GM10266 (cell line): ENCODE results near the gene TRIM7.

Experiments used
- DNase-seq: peaks from one replicate; pipeline ENCODE4 v3.0.0; 2012; ENCODE audit errors: extremely low spot score
- TF ChIP-seq, protein P1 (sequence below): IDR thresholded peaks from 2 replicates; pipeline ENCODE4 v1.5.1; 2012; ENCODE audit warnings: mild to moderate bottlenecking, low read depth; ENCODE audit not compliant: control insufficient read depth, insufficient read depth; ENCODE audit errors: missing control alignments

Gene TRIM7

DNA sequence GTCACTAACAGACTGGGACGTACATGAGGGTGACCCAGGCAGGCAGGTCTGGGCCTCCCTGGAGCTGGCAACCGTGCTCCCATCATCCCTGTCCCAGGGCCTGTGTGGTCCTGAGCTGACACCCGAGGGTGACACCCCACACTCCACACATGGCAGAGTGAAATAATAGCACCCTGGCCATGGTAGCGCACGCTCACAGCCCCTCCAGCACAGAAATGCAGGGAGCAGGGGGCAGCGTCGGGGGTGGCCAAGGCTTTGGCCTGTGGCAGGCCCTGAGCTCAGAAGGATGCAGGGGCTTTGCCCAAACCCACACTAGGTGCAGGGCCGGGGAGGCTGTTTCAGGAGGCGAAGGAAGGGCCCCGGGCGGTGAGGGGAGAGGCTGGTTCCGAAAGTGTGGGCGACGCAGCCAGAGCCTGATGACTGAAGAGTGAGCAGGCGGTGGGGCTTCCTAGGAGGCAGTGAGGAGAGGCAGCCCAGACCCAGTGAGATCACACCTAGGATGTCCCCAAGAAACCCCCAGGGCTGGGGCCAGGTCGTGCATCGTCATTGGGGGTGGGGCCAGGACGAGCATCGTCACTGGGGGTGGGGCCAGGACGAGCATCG lies 44.7 kb downstream of the TRIM7 start:
- DNase-seq = peak; percentile 72
- TF ChIP-seq, protein P1, sequence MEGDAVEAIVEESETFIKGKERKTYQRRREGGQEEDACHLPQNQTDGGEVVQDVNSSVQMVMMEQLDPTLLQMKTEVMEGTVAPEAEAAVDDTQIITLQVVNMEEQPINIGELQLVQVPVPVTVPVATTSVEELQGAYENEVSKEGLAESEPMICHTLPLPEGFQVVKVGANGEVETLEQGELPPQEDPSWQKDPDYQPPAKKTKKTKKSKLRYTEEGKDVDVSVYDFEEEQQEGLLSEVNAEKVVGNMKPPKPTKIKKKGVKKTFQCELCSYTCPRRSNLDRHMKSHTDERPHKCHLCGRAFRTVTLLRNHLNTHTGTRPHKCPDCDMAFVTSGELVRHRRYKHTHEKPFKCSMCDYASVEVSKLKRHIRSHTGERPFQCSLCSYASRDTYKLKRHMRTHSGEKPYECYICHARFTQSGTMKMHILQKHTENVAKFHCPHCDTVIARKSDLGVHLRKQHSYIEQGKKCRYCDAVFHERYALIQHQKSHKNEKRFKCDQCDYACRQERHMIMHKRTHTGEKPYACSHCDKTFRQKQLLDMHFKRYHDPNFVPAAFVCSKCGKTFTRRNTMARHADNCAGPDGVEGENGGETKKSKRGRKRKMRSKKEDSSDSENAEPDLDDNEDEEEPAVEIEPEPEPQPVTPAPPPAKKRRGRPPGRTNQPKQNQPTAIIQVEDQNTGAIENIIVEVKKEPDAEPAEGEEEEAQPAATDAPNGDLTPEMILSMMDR = no peak

GRCh38 chr5:181159286-181160151 lies 45.5 kb downstream of the TRIM7 start:
- DNase-seq = peak; percentile 78
- TF ChIP-seq, protein P1 = peak; percentile 94

- TF ChIP-seq, protein P1 = no peak
- no peak for DNase-seq
Observed at GRCh38 chr5:181158869-181159268, 46.1 kb downstream of the TRIM7 start.

GRCh38 chr5:181156758-181157157 lies 48.2 kb downstream of the TRIM7 start:
- DNase-seq = no peak
- TF ChIP-seq, protein P1 = no peak

DNA sequence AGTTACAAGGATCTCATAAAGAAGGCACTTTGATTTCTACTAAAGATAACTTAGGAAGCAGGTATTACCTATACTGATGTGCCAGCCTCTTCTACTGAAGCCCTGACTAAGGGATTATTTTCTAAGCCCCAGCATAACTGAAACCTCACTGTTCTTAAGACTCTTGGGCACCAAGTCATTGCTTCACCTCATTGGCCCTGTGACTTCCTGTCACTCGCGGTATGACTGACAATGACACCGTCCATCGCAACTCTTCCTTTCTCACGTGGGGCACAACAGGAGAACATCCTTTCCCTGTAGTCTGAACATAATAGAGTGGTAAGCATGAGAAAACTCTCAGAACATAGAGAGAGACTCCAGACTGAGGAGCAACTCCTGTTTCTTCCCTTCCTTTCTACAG lies 51.2 kb downstream of the TRIM7 start:
- no peak for DNase-seq
- TF ChIP-seq, protein P1 = no peak

DNA sequence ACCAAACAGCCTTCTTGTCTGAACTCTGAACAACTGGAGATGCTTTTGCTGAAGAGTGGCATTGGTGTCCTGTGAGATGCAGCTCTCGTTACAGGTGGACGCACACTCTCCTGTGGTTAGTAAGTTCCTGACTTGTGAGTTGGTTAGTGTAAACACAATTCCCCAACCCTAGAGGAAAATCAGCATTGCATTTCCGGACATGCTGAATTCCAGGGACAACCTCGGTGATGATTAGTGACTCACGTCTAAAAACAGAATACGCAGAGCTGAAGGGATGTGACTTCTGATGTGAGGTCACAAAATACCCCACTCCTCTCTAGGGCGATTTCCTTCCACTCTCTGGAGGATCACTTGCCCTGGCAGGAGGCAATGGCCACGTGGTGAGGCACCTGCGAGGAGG lies 52.6 kb downstream of the TRIM7 start:
- TF ChIP-seq, protein P1 = no peak
- no peak for DNase-seq

DNA sequence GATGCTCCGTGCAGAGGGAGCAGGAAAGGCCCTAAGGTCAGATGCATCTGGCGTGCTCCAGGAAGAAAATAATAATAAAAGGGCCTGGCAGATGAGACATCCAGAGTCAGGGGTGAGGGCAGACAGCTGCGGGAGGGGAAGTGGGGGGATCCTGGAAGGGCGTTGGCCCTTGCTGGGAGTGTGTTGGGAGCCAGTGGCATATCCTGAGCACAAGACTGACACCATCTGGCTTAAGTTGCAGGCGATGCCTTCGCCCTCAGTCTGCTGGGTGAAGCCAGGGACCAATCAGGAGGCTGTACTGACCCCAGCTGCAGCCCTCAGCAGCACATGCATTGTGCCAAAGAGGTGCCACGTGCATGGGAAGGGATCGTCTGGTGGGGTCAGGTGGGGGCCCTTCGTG lies 53.9 kb downstream of the TRIM7 start:
- DNase-seq = no peak
- TF ChIP-seq, protein P1 = no peak
